OCI-LY7 (cell line): ENCODE results near the gene SELENOM. TPM values are rescaled to one million over a fixed set of nuclear protein-coding genes. Genes with fewer than 3 reads are reported as not detected.

Source experiments
- BruUV-seq: library from RNA; stranded (reverse); fragments of 400-500 nt; replicated peaks from 2 replicates; lab custom pipeline; 2021; lab: Mats Ljungman, UMichigan
- CTCF ChIA-PET: fragments of 300-600 bp; sonication (Branson Sonifier 250); formaldehyde crosslinking; loops from one replicate; lab custom pipeline; 2022; ENCODE audit warnings: antibody characterized with exemption; ENCODE audit not compliant: unreplicated experiment; lab: Charles Lee
- POLR2A ChIA-PET: fragments of 300-600 bp; sonication (Branson Sonifier 250); formaldehyde crosslinking; loops from one replicate; lab custom pipeline; 2022; ENCODE audit warnings: antibody characterized with exemption; lab: Charles Lee
- DNase-seq: peaks from one replicate; pipeline ENCODE4 v3.0.0-alpha.2; 2015; ENCODE audit warnings: low spot score
- H2AFZ ChIP-seq: fragments of 200-600 bp; sonication (generic), shearing (Covaris generic); 2 replicates; pipeline ENCODE4 v1.6.1; 2014; ENCODE audit warnings: mild to moderate bottlenecking, antibody characterized with exemption, low read length, moderate library complexity
- H3K27ac ChIP-seq: fragments of 200-600 bp; sonication (generic); 2 replicates; pipeline ENCODE4 v1.5.1; 2014; ENCODE audit warnings: mixed run types, low read depth, mild to moderate bottlenecking, moderate library complexity, low read length, inconsistent platforms; ENCODE audit not compliant: poor library complexity, severe bottlenecking
- H3K36me3 ChIP-seq: fragments of 200-600 bp; sonication (generic); 2 replicates; pipeline ENCODE4 v1.6.1; 2014; ENCODE audit warnings: mild to moderate bottlenecking, antibody characterized with exemption, low read length, moderate library complexity, mixed read lengths; ENCODE audit not compliant: insufficient read depth
- H3K4me1 ChIP-seq: fragments of 200-600 bp; sonication (generic); 2 replicates; pipeline ENCODE4 v1.5.1; 2014; ENCODE audit warnings: mild to moderate bottlenecking, low read length; ENCODE audit not compliant: insufficient read depth, poor library complexity, severe bottlenecking
- H3K4me2 ChIP-seq: fragments of 200-600 bp; sonication (generic); 2 replicates; pipeline ENCODE4 v1.6.1; 2014; ENCODE audit warnings: mild to moderate bottlenecking, low read length
- H3K4me3 ChIP-seq: fragments of 200-600 bp; sonication (generic); 2 replicates; pipeline ENCODE4 v1.5.1; 2014; ENCODE audit warnings: mild to moderate bottlenecking, low read depth, low read length; ENCODE audit not compliant: poor library complexity, severe bottlenecking
- H3K79me2 ChIP-seq: fragments of 200-600 bp; sonication (generic); 2 replicates; pipeline ENCODE4 v1.6.1; 2016; ENCODE audit warnings: low read depth, mild to moderate bottlenecking, low read length, moderate library complexity, mixed read lengths; ENCODE audit not compliant: insufficient read depth
- H3K9me2 ChIP-seq: fragments of 200-600 bp; sonication (generic); 2 replicates; pipeline ENCODE4 v1.6.1; 2016; ENCODE audit warnings: mild to moderate bottlenecking, low read length, mixed read lengths; ENCODE audit not compliant: insufficient read depth
- H3K9me3 ChIP-seq: fragments of 200-600 bp; sonication (generic); 2 replicates; pipeline ENCODE4 v1.6.1; 2014; ENCODE audit warnings: mild to moderate bottlenecking, mixed run types, low read length, mixed read lengths
- H4K20me1 ChIP-seq: fragments of 200-600 bp; sonication (generic); 2 replicates; pipeline ENCODE4 v1.6.1; 2014; ENCODE audit warnings: mild to moderate bottlenecking, antibody characterized with exemption, low read length, moderate library complexity, mixed read lengths; ENCODE audit not compliant: insufficient read depth
- CTCF ChIP-seq: fragments of 200-600 bp; sonication (generic); conservative IDR thresholded peaks from 2 replicates; pipeline ENCODE4 v1.5.1; 2014; ENCODE audit warnings: mild to moderate bottlenecking, antibody characterized with exemption, low read length, moderate library complexity, mixed read lengths
- EZH2phosphoT487 ChIP-seq: fragments of 200-600 bp; sonication (generic); IDR thresholded peaks from 2 replicates; pipeline ENCODE4 v1.6.1; 2018; ENCODE audit warnings: low read depth, borderline replicate concordance, mild to moderate bottlenecking, mixed run types, antibody characterized with exemption, low read length, moderate library complexity, mixed read lengths
- intact Hi-C: fragments of 100-400 bp; cut with micrococcal nuclease; formaldehyde crosslinking; loops from one replicate; pipeline ENCODE4 v1.10.0; 2022; ENCODE audit not compliant: unreplicated experiment
- total RNA-seq, 2 experiments: library from RNA; depleted of rRNA in 1 of 2; stranded (reverse); fragments of >200 nt in 1 of 2; shearing (Covaris generic) in 1 of 2; gene quantifications; 2 replicates each; pipeline ENCODE4 v1.2.3, GENCODE V29; 2014 to 2022

SELENOM gene
- total RNA-seq, 2 experiments from 2014 or later: 0.55 to 1.4 TPM

GRCh38 chr22:31102441-31103081, 4.8 kb downstream of the SELENOM start:
- H3K4me1 ChIP-seq: no peaks in the 10 kb centered on the region
- no peaks in the 10 kb centered on the region for H3K9me3 ChIP-seq
- H3K9me2 ChIP-seq: no peaks in the 10 kb centered on the region
- no peak for TF ChIP-seq CTCF
- TF ChIP-seq EZH2phosphoT487: no peak
- no peak for DNase-seq
- no peaks in the 10 kb centered on the region for H3K36me3 ChIP-seq
- H3K79me2 ChIP-seq: no peaks in the 10 kb centered on the region
- H3K4me3 ChIP-seq: no peak overlapping the region
- ChIA-PET POLR2A (no interaction called here), CTCF (no interaction called here)
- H4K20me1 ChIP-seq: no peaks in the 10 kb centered on the region
- H2AFZ ChIP-seq: no peak overlapping the region
- no peak overlapping the region for H3K27ac ChIP-seq
- BruUV-seq: no TSS peak
- intact Hi-C loops: no loop called here
- H3K4me2 ChIP-seq: no peak overlapping the region

- Histone ChIP-seq H3K27ac (no peak overlapping the region), H3K4me2 (no peak overlapping the region), H3K9me2 (no peaks in the 10 kb centered on the region), H3K36me3 (no peaks in the 10 kb centered on the region), H2AFZ (no peak overlapping the region), H3K9me3 (no peaks in the 10 kb centered on the region), H4K20me1 (no peaks in the 10 kb centered on the region), H3K4me3 (no peak overlapping the region), H3K4me1 (no peaks in the 10 kb centered on the region), H3K79me2 (no peaks in the 10 kb centered on the region)
- TF ChIP-seq EZH2phosphoT487 (no peak), CTCF (no peak)
- ChIA-PET CTCF (no interaction called here), POLR2A (no interaction called here)
- intact Hi-C loops: no loop called here
- BruUV-seq: no TSS peak
- DNase-seq: no peak
Measured at GRCh38 chr22:31100762-31101525, 6.4 kb downstream of the SELENOM start.
